CD14-positive monocyte (primary cell): ENCODE results near the gene NUP188. TPM values are rescaled to one million over a fixed set of nuclear protein-coding genes. Genes with fewer than 3 reads are reported as not detected.
A peak's percentile ranks its signal among the peaks of the same experiment; 100 is the strongest.

Experiments used
- DNase-seq, 3 donors: peaks; one replicate each; pipeline ENCODE4 v3.0.0-alpha.2; 2011 to 2022
- H2AFZ ChIP-seq: 2 replicates; pipeline ENCODE4 v1.6.0; 2012; ENCODE audit warnings: mild to moderate bottlenecking, low read depth, low read length, inconsistent platforms; ENCODE audit not compliant: insufficient read depth, poor library complexity, severe bottlenecking
- H3K27ac ChIP-seq, 2 donors: 1 replicate in 1 of 2; 2 replicates in 1 of 2; pipeline ENCODE4 v1.5.1; 2012 to 2013; ENCODE audit warnings: low read length in 2 of 2, control low read depth in 1 of 2, inconsistent platforms in 1 of 2, low read depth in 1 of 2, mild to moderate bottlenecking in 1 of 2
- H3K27me3 ChIP-seq, 2 donors: one replicate each; pipeline versions ENCODE4 v1.6.0 to v1.6.1; 2011 to 2013; ENCODE audit warnings: low read length in 2 of 2; ENCODE audit not compliant: control insufficient read depth in 2 of 2, insufficient read depth in 2 of 2
- H3K36me3 ChIP-seq, 2 donors: replicated peaks in 1 of 2; 1 replicate in 1 of 2; 2 replicates in 1 of 2; pipeline versions ENCODE4 v1.5.1 to v1.6.1; 2012 to 2013; ENCODE audit warnings: low read length in 2 of 2, control low read depth in 1 of 2, inconsistent platforms in 1 of 2, mild to moderate bottlenecking in 1 of 2; ENCODE audit not compliant: insufficient read depth in 2 of 2, control insufficient read depth in 1 of 2
- H3K4me1 ChIP-seq, 2 donors: 1 replicate in 1 of 2; 2 replicates in 1 of 2; pipeline versions ENCODE4 v1.5.1 to v1.6.1; 2012 to 2013; ENCODE audit warnings: low read length in 2 of 2, control low read depth in 1 of 2, inconsistent platforms in 1 of 2, mild to moderate bottlenecking in 1 of 2, moderate library complexity in 1 of 2; ENCODE audit not compliant: insufficient read depth in 2 of 2, control insufficient read depth in 1 of 2
- H3K4me2 ChIP-seq: replicated peaks from 2 replicates; pipeline ENCODE3; 2012; ENCODE audit warnings: low read length, moderate library complexity, mild to moderate bottlenecking; ENCODE audit not compliant: poor library complexity, severe bottlenecking; ENCODE audit errors: extremely low read depth
- H3K4me3 ChIP-seq, 3 experiments: fragments of 200-600 bp in 1 of 3; sonication (generic) in 1 of 3; replicated peaks in 1 of 3; 1 replicate in 2 of 3; 2 replicates in 1 of 3; pipeline ENCODE4 v1.5.1; 2011 to 2013; ENCODE audit warnings: low read length in 3 of 3, mild to moderate bottlenecking in 3 of 3, control low read depth in 2 of 3, low read depth in 2 of 3, inconsistent platforms in 1 of 3, moderate library complexity in 1 of 3
- H3K79me2 ChIP-seq: 2 replicates; pipeline ENCODE4 v1.6.0; 2012; ENCODE audit warnings: mild to moderate bottlenecking, control low read depth, inconsistent platforms, low read length, moderate library complexity; ENCODE audit not compliant: insufficient read depth
- H3K9ac ChIP-seq: 2 replicates; pipeline ENCODE4 v1.6.0; 2017; ENCODE audit warnings: low read length, mild to moderate bottlenecking; ENCODE audit not compliant: insufficient read depth, poor library complexity, severe bottlenecking
- H3K9me3 ChIP-seq, 2 donors: replicated peaks in 1 of 2; 1 replicate in 1 of 2; 2 replicates in 1 of 2; pipeline versions ENCODE4 v1.5.1 to v1.6.1; 2012 to 2013; ENCODE audit warnings: low read length in 2 of 2, control low read depth in 1 of 2; ENCODE audit not compliant: control insufficient read depth in 1 of 2, insufficient read depth in 1 of 2
- H4K20me1 ChIP-seq: 2 replicates; pipeline ENCODE4 v1.6.0; 2012; ENCODE audit warnings: mild to moderate bottlenecking, low read length, control low read depth, moderate library complexity; ENCODE audit not compliant: insufficient read depth
- H3K27ac Mint-ChIP-seq, 7 donors: one replicate each; pipeline ENCODE4 v1.8.0; 2020; ENCODE audit warnings: mild to moderate bottlenecking in 7 of 7, mixed read lengths in 7 of 7, moderate library complexity in 6 of 7, inconsistent platforms in 2 of 7
- H3K27me3 Mint-ChIP-seq, 3 donors: one replicate each; pipeline ENCODE4 v1.8.0; 2021 to 2022; ENCODE audit warnings: low read depth in 3 of 3, mild to moderate bottlenecking in 3 of 3, mixed read lengths in 3 of 3, moderate library complexity in 3 of 3, inconsistent platforms in 1 of 3
- H3K36me3 Mint-ChIP-seq, 2 donors: one replicate each; pipeline ENCODE4 v1.8.0; 2020; ENCODE audit warnings: mixed read lengths in 2 of 2, inconsistent platforms in 1 of 2, mild to moderate bottlenecking in 1 of 2
- H3K4me1 Mint-ChIP-seq: one replicate; pipeline ENCODE4 v1.8.0; 2020; ENCODE audit warnings: mild to moderate bottlenecking, mixed read lengths
- H3K4me3 Mint-ChIP-seq, 2 donors: one replicate each; pipeline ENCODE4 v1.8.0; 2020; ENCODE audit warnings: mild to moderate bottlenecking in 2 of 2, mixed read lengths in 2 of 2, moderate library complexity in 1 of 2
- H3K9me3 Mint-ChIP-seq, 7 donors: one replicate each; pipeline ENCODE4 v1.8.0; 2020 to 2022; ENCODE audit warnings: mixed read lengths in 7 of 7, mild to moderate bottlenecking in 6 of 7, moderate library complexity in 6 of 7, inconsistent platforms in 2 of 7
- WGBS: methylation state at CpG from one replicate; pipeline ENCODE4 v1.1.5; 2013; ENCODE audit warnings: missing lambda C conversion rate; ENCODE audit not compliant: insufficient coverage; 5-methylcytosine and 5-hydroxymethylcytosine counted together
- intact Hi-C, 2 donors: fragments of 100-400 bp; cut with micrococcal nuclease; formaldehyde crosslinking; loops; one replicate each; pipeline versions ENCODE4 v1.15.0 to v1.15.1; 2023
- polyA plus RNA-seq, 3 donors: library from polyadenylated mRNA; depleted of rRNA in 1 of 3; unstranded in 2 of 3; stranded (reverse) in 1 of 3; fragments of 300-500 nt in 2 of 3; fragments of >200 nt in 1 of 3; fragmentation: Illumina TruSeq in 2 of 3; gene quantifications; 1 replicate in 2 of 3; 2 replicates in 1 of 3; pipeline ENCODE4 v1.2.3, GENCODE V29; 2012 to 2021
- TF ChIP-seq, protein P1 (sequence below): fragments of 200-600 bp; IDR thresholded peaks from one replicate; pipeline ENCODE4 v1.8.0; 2022; ENCODE audit warnings: antibody characterized with exemption, mild to moderate bottlenecking

NUP188 gene
- polyA plus RNA-seq, 3 donors = 10.5 to 28.2 (median 17.2) TPM

DNA sequence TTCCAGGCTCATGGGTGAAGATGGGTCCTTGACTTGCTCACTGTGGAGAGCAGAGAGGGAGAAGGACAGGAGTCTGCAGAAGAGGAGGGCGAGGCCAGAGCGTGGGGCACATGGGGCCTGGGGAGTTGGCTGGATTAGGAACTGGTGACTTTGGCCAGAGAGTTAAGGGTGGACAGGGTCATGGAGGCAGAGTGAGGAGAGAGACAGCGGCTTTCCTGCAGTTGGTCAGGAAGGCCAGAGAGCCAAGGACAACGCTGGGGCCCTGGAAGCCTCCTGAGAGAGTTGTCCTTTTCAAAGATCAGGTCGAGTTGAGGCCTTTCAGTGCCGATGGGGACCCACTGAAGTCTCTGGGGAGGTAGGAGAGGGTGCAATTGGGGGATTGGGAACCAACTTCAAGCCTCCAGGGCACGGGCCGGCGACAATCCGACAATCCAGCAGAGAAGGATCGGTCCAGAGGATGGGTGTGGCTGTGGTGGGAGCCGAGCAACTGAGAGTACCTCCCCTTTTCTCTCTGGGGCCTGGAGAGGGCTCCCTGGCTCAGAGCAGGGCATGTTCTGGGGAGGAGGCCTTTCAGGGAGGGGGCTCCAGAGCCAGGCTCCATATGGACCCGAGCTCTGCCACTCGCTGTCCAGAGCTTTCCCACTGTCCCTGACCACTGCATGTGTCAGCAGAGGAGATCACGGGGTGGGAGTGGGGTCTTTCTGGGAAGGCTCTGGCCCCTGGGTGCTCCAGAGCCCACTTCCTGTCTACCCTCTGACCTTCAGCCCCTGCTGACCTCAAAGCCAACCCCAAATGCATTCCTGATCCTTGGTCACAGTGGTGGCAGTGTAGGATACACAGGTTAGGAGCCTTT is 34.2 kb upstream of the NUP188 start:
- Histone ChIP-seq H3K36me3 (peaks cover 54 to 86% of the 10 kb centered on the region in 2 donors), H3K27ac (no peak overlapping the region), H4K20me1 (peaks cover 19% of the 10 kb centered on the region), H3K4me2 (no peak overlapping the region), H3K79me2 (no peaks in the 10 kb centered on the region), H3K9me3 (no peaks in the 10 kb centered on the region), H3K27me3 (no peaks in the 10 kb centered on the region), H3K4me1 (no peaks in the 10 kb centered on the region), H3K4me3 (no peak overlapping the region), H2AFZ (no peak overlapping the region), H3K9ac (no peak overlapping the region)
- Mint-ChIP-seq H3K4me3 (no peak overlapping the region), H3K27ac (peak overlapping the region in 4 of 7 donors; percentile 16 to 64 (median 40)), H3K36me3 (peaks cover 61 to 76% of the 10 kb centered on the region in 2 donors), H3K27me3 (peaks cover 0 to 6% (median 0%) of the 10 kb centered on the region in 3 donors), H3K4me1 (no peaks in the 10 kb centered on the region), H3K9me3 (peaks cover 0 to 2% (median 0%) of the 10 kb centered on the region in 7 donors)
- intact Hi-C loops = no loop called here
- DNase-seq = no peak
- WGBS = 93% methylated on average over 13 of the region's 15 CpGs
- TF ChIP-seq, protein P1, sequence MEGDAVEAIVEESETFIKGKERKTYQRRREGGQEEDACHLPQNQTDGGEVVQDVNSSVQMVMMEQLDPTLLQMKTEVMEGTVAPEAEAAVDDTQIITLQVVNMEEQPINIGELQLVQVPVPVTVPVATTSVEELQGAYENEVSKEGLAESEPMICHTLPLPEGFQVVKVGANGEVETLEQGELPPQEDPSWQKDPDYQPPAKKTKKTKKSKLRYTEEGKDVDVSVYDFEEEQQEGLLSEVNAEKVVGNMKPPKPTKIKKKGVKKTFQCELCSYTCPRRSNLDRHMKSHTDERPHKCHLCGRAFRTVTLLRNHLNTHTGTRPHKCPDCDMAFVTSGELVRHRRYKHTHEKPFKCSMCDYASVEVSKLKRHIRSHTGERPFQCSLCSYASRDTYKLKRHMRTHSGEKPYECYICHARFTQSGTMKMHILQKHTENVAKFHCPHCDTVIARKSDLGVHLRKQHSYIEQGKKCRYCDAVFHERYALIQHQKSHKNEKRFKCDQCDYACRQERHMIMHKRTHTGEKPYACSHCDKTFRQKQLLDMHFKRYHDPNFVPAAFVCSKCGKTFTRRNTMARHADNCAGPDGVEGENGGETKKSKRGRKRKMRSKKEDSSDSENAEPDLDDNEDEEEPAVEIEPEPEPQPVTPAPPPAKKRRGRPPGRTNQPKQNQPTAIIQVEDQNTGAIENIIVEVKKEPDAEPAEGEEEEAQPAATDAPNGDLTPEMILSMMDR = no peak

DNA sequence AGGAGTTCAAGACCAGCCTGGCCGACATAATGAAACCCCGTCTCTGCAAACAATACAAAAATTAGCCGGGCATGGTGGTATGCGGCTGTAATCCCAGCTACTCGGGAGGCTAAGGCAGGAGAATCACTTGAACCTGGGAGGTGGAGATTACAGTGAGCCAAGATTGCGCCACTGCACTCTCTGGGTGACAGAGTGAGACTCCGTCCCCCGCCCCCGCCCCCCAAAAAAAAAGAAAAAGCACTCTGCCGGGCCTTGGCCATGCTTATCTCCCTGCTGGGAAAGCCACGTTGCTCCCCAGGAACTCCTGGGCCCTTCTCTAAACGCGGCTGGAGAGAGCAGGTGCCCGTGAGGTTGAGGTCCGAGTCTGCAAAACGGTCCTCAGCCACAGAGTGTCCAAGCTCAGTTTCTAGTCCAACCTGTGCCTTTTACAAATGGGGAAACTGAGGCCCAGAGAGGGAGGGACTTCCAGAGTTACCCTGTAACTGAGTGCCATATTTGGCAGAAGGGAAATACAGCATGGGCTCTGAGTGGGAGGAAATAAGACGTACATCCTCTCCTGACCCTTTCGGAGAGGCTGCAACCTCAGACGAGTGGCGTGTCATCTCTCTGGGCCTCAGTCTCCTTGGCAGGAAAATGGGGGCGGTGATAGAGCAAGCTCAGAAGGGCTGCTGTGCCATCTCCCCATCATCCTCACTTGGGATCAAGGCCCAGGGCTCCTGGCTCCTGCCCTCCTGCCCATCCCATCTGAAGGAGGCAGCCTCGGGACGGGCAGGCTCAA is 33.3 kb upstream of the NUP188 start:
- intact Hi-C loops = no loop called here
- Mint-ChIP-seq H3K27me3 (peaks cover 0 to 4% (median 0%) of the 10 kb centered on the region in 3 donors), H3K4me1 (no peaks in the 10 kb centered on the region), H3K36me3 (peaks cover 55 to 70% of the 10 kb centered on the region in 2 donors), H3K27ac (no peak overlapping the region), H3K9me3 (peaks cover 0 to 2% (median 0%) of the 10 kb centered on the region in 7 donors), H3K4me3 (no peak overlapping the region)
- H3K27ac ChIP-seq = no peak overlapping the region
- no peak overlapping the region for H3K4me3 ChIP-seq
- H3K4me2 ChIP-seq = no peak overlapping the region
- no peaks in the 10 kb centered on the region for H3K27me3 ChIP-seq
- H2AFZ ChIP-seq = no peak overlapping the region
- H3K4me1 ChIP-seq = no peaks in the 10 kb centered on the region
- H3K9me3 ChIP-seq = no peaks in the 10 kb centered on the region
- no peak overlapping the region for H3K9ac ChIP-seq
- peaks cover 45 to 77% of the 10 kb centered on the region in 2 donors for H3K36me3 ChIP-seq
- no peak for DNase-seq
- WGBS = 86% methylated on average over 19 of the region's 23 CpGs
- H3K79me2 ChIP-seq = no peaks in the 10 kb centered on the region
- peaks cover 19% of the 10 kb centered on the region for H4K20me1 ChIP-seq
- TF ChIP-seq, protein P1 = no peak
